T-helper 2 cell treated with Interferon-gamma antibody and Interleukin-4, amounts not matched to agents 5 μg/mL and 100 μg/mL, for 36 hours (primary cell): Measurements from ENCODE around the gene GMPPB.

Source experiments
- DNase-seq: peaks from one replicate; pipeline ENCODE4 v3.0.0; 2021; ENCODE audit warnings: low spot score
- H3K27ac Mint-ChIP-seq: one replicate; pipeline ENCODE4 v1.8.0; 2021; ENCODE audit warnings: mild to moderate bottlenecking, mixed read lengths
- H3K27me3 Mint-ChIP-seq: one replicate; pipeline ENCODE4 v1.8.0; 2021; ENCODE audit warnings: low read depth, mixed read lengths
- H3K36me3 Mint-ChIP-seq: one replicate; pipeline ENCODE4 v1.8.0; 2021; ENCODE audit warnings: low read depth, mixed read lengths
- H3K4me1 Mint-ChIP-seq: one replicate; pipeline ENCODE4 v1.8.0; 2021; ENCODE audit warnings: low read depth, mixed read lengths
- H3K4me3 Mint-ChIP-seq: one replicate; pipeline ENCODE4 v1.8.0; 2022; ENCODE audit warnings: mild to moderate bottlenecking, moderate library complexity, mixed read lengths
- H3K9me3 Mint-ChIP-seq: one replicate; pipeline ENCODE4 v1.8.0; 2021; ENCODE audit warnings: mixed read lengths

GMPPB gene

GRCh38 chr3:49713336-49714105 lies 10.2 kb downstream of the GMPPB start:
- Mint-ChIP-seq H3K9me3 (no peaks in the 10 kb centered on the region), H3K27me3 (no peaks in the 10 kb centered on the region), H3K27ac (no peak overlapping the region), H3K4me3 (no peak overlapping the region), H3K36me3 (peaks cover 7% of the 10 kb centered on the region), H3K4me1 (peaks cover 13% of the 10 kb centered on the region)
- DNase-seq = no peak

- DNase-seq = no peak
- no peaks in the 10 kb centered on the region for H3K9me3 Mint-ChIP-seq
- H3K36me3 Mint-ChIP-seq = peaks cover 6% of the 10 kb centered on the region
- H3K27ac Mint-ChIP-seq = no peak overlapping the region
- H3K4me1 Mint-ChIP-seq = peaks cover 12% of the 10 kb centered on the region
- H3K27me3 Mint-ChIP-seq = no peaks in the 10 kb centered on the region
- H3K4me3 Mint-ChIP-seq = no peak overlapping the region
Measured at GRCh38 chr3:49712631-49713317, 11.0 kb downstream of the GMPPB start.

- no peaks in the 10 kb centered on the region for H3K27me3 Mint-ChIP-seq
- H3K27ac Mint-ChIP-seq = no peak overlapping the region
- H3K36me3 Mint-ChIP-seq = peaks cover 6% of the 10 kb centered on the region
Measured at GRCh38 chr3:49712166-49712565, 11.6 kb downstream of the GMPPB start.

GRCh38 chr3:49711489-49711888 lies 12.3 kb downstream of the GMPPB start:
- Mint-ChIP-seq H3K27ac (peak overlapping the region; percentile 42), H3K27me3 (no peaks in the 10 kb centered on the region), H3K36me3 (peaks cover 8% of the 10 kb centered on the region), H3K9me3 (no peaks in the 10 kb centered on the region), H3K4me3 (no peak overlapping the region), H3K4me1 (peaks cover 12% of the 10 kb centered on the region)
- DNase-seq = no peak

More at GRCh38 chr3:49712166-49712565, 11.6 kb downstream of the GMPPB start:
- no peak for DNase-seq
- Mint-ChIP-seq H3K4me3 (no peak overlapping the region), H3K9me3 (no peaks in the 10 kb centered on the region), H3K4me1 (peaks cover 12% of the 10 kb centered on the region)

- H3K4me3 Mint-ChIP-seq = no peak overlapping the region
- H3K27ac Mint-ChIP-seq = no peak overlapping the region
- H3K9me3 Mint-ChIP-seq = no peaks in the 10 kb centered on the region
- DNase-seq = no peak
- H3K27me3 Mint-ChIP-seq = no peaks in the 10 kb centered on the region
- H3K36me3 Mint-ChIP-seq = peaks cover 2% of the 10 kb centered on the region
- peaks cover 12% of the 10 kb centered on the region for H3K4me1 Mint-ChIP-seq
Measured at GRCh38 chr3:49709852-49710251, 13.9 kb downstream of the GMPPB start.

GRCh38 chr3:49707113-49707480 lies 16.7 kb downstream of the GMPPB start:
- no peak for DNase-seq
- no peaks in the 10 kb centered on the region for H3K27me3 Mint-ChIP-seq
- no peak overlapping the region for H3K27ac Mint-ChIP-seq
- H3K36me3 Mint-ChIP-seq = peaks cover 5% of the 10 kb centered on the region
- H3K4me1 Mint-ChIP-seq = peaks cover 5% of the 10 kb centered on the region
- no peaks in the 10 kb centered on the region for H3K9me3 Mint-ChIP-seq
- H3K4me3 Mint-ChIP-seq = no peak overlapping the region

GRCh38 chr3:49706456-49707112 lies 17.2 kb downstream of the GMPPB start:
- no peak overlapping the region for H3K27ac Mint-ChIP-seq
- H3K9me3 Mint-ChIP-seq = no peaks in the 10 kb centered on the region
- peaks cover 5% of the 10 kb centered on the region for H3K36me3 Mint-ChIP-seq
- no peak overlapping the region for H3K4me3 Mint-ChIP-seq
- DNase-seq = no peak
- no peaks in the 10 kb centered on the region for H3K27me3 Mint-ChIP-seq
- peaks cover 3% of the 10 kb centered on the region for H3K4me1 Mint-ChIP-seq

- H3K36me3 Mint-ChIP-seq = peaks cover 5% of the 10 kb centered on the region
- no peaks in the 10 kb centered on the region for H3K9me3 Mint-ChIP-seq
- no peaks in the 10 kb centered on the region for H3K4me1 Mint-ChIP-seq
- H3K4me3 Mint-ChIP-seq = no peak overlapping the region
- no peaks in the 10 kb centered on the region for H3K27me3 Mint-ChIP-seq
- no peak overlapping the region for H3K27ac Mint-ChIP-seq
- DNase-seq = no peak
Measured at GRCh38 chr3:49705390-49705960, 18.3 kb downstream of the GMPPB start.

- H3K36me3 Mint-ChIP-seq = peaks cover 7% of the 10 kb centered on the region
- H3K27ac Mint-ChIP-seq = no peak overlapping the region
- no peaks in the 10 kb centered on the region for H3K4me1 Mint-ChIP-seq
- H3K4me3 Mint-ChIP-seq = no peak overlapping the region
- no peaks in the 10 kb centered on the region for H3K27me3 Mint-ChIP-seq
- H3K9me3 Mint-ChIP-seq = no peaks in the 10 kb centered on the region
- no peak for DNase-seq
Measured at GRCh38 chr3:49704629-49705028, 19.1 kb downstream of the GMPPB start.

- no peak for DNase-seq
- Mint-ChIP-seq H3K36me3 (peaks cover 7% of the 10 kb centered on the region), H3K27ac (no peak overlapping the region), H3K4me3 (no peak overlapping the region), H3K4me1 (no peaks in the 10 kb centered on the region), H3K9me3 (no peaks in the 10 kb centered on the region), H3K27me3 (no peaks in the 10 kb centered on the region)
Measured at GRCh38 chr3:49703956-49704355, 19.8 kb downstream of the GMPPB start.

GRCh38 chr3:49703443-49703927 lies 20.3 kb downstream of the GMPPB start:
- no peak overlapping the region for H3K27ac Mint-ChIP-seq

GRCh38 chr3:49702672-49703071 lies 21.1 kb downstream of the GMPPB start:
- no peaks in the 10 kb centered on the region for H3K27me3 Mint-ChIP-seq
- H3K4me1 Mint-ChIP-seq = no peaks in the 10 kb centered on the region
- no peak overlapping the region for H3K4me3 Mint-ChIP-seq
- no peaks in the 10 kb centered on the region for H3K9me3 Mint-ChIP-seq
- DNase-seq = no peak
- H3K36me3 Mint-ChIP-seq = peaks cover 7% of the 10 kb centered on the region
- H3K27ac Mint-ChIP-seq = no peak overlapping the region

More at GRCh38 chr3:49703443-49703927, 20.3 kb downstream of the GMPPB start:
- H3K4me1 Mint-ChIP-seq = no peaks in the 10 kb centered on the region
- H3K36me3 Mint-ChIP-seq = peaks cover 7% of the 10 kb centered on the region
- H3K9me3 Mint-ChIP-seq = no peaks in the 10 kb centered on the region
- H3K4me3 Mint-ChIP-seq = no peak overlapping the region
- no peaks in the 10 kb centered on the region for H3K27me3 Mint-ChIP-seq
- peak; percentile 59 for DNase-seq

- H3K27ac Mint-ChIP-seq = no peak overlapping the region
- no peak for DNase-seq
- H3K4me1 Mint-ChIP-seq = no peaks in the 10 kb centered on the region
- no peak overlapping the region for H3K4me3 Mint-ChIP-seq
- no peaks in the 10 kb centered on the region for H3K27me3 Mint-ChIP-seq
- peaks cover 5% of the 10 kb centered on the region for H3K36me3 Mint-ChIP-seq
- no peaks in the 10 kb centered on the region for H3K9me3 Mint-ChIP-seq
Measured at GRCh38 chr3:49701388-49702077, 22.2 kb downstream of the GMPPB start.
